Stimulated activated CD8-positive, alpha-beta memory T cell treated with anti-CD3 and anti-CD28 coated beads, Interleukin-7, amount 100 ng/mL, for 24 hours (primary cell): ENCODE measurements around the gene PODXL.

Experiments used
- DNase-seq: peaks from one replicate; pipeline ENCODE4 v3.0.0-alpha.2; 2020; ENCODE audit warnings: low read depth

The PODXL gene

DNA sequence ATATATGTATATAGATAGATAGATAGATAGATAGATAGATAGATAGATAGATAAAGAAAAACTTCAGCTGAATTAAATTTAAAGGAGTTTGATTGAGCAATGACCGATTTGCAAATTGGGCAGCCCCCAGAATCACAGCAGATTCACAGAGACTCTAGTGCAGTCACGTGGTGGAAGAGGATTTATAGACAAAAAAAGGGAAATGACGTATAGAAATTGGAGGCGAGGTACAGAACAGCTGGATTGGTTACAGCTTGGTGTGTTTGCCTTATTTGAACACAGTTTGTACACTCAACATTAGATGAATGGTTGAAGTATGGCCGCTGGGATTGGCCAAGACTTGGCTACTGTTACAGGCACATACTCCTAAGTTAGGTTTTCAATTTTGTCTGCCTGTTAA lies 8.2 kb upstream of the PODXL start:
- DNase-seq: no peak

DNA sequence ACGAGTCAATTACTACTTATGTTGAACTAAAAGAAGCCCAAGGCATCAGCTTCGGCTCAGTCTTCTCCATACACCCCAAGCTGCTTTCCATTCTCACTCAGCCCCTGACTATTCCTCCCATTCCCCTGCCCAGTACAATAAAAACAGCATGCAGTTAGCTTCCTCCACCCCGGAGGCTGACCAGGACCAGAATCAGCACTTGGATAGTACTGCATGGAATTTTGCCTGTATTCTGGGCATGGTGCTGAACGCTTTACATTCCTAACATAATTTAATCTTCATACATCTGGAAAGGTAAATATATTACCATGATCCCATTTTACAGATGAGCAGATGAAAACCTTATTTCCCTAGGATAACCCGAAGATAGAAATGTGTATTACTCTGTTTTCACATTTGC lies 7.5 kb upstream of the PODXL start:
- no peak for DNase-seq

- DNase-seq: no peak
Measured at GRCh38 chr7:131562941-131563340, 6.5 kb upstream of the PODXL start.

DNA sequence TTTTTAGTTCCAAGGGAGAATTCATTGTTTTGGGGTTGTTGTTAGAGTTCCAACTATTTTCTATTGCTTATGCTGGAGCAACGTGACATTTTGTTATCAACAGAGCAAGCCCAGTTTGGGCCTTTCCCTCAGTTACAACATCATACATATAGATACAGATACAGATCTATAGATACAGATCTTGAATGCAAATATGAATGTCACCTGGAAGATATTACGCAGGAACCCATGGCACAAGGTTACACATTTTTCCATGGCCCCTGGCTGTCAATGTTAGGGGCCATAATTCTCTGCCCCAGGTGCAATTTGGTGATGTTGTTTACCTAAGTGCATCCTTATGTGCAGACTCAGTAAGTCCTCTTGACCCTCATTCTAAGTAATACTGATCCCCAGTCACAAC lies 3.6 kb upstream of the PODXL start:
- no peak for DNase-seq

DNA sequence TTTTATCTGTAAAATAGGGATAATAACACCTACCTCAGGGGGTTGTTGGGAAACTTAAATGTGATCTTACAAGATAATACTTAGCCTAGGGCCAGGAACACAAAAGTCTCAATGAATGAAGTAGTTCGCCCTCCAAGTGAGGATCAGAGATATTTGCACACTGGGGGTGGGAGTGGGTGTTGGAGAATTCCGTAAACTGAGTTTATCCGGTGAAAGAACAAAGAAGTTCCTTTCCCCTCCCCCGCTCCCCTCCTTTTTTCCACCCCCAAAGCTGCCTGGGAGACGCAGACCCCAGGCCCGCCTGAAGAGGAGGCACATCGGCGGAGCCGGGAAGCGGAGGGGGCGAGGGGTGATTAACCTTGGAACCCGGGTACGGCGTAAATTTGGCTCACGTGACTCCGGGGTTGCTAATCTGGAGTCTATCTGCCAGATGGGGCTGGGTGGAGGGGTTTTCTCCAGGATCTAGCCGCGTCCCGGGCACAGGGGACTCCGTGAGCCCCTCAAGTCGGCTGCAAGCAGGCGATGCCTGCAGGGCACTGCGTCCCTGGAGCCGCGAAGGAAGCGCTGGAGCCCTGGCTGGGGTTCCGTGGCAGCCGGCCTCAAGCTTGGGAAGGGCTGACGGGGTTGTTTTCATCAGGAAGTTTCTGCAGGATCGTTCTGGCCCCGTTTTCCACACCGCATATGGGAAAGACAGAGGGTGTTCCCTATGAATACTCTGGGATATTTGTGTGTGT lies 1.4 kb upstream of the PODXL start:
- DNase-seq: no peak

DNA sequence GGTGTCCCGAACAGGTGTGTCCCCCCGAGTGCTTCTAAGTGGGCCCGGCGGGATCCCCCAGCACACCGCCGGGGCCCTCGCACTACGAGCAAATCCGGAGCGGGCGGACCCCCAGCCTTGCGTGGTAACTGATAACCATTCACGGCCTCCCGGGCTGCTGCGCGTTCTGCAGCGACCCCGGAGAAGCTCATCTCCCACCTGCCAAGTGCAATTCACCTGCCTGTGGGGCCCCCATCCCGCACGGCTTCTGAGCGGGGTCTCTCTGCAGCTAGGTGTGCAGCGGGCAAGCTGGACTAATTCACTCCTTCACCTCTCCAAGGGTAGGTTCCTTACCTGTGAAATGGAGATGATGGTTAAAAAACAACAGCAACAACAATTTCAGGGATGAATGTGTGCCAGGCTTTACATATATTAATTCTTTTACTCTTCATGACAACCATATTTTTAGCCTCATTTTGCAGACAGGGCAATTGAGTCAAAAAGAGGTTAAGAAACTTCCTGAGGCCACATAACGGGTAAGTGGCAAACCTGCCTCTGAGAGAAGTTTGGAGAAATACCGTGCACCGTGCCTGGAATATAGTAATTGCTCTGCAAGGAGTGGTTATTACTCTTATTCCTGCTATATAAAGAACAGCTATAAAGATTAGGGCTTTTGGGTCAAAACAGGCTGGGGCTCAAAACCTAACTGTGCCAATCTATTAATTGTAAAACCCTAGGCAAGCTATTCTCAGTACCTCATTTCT lies 652 bp upstream of the PODXL start:
- no peak for DNase-seq

- no peak for DNase-seq
Measured at GRCh38 chr7:131555552-131556052, 826 bp downstream of the PODXL start.

DNA sequence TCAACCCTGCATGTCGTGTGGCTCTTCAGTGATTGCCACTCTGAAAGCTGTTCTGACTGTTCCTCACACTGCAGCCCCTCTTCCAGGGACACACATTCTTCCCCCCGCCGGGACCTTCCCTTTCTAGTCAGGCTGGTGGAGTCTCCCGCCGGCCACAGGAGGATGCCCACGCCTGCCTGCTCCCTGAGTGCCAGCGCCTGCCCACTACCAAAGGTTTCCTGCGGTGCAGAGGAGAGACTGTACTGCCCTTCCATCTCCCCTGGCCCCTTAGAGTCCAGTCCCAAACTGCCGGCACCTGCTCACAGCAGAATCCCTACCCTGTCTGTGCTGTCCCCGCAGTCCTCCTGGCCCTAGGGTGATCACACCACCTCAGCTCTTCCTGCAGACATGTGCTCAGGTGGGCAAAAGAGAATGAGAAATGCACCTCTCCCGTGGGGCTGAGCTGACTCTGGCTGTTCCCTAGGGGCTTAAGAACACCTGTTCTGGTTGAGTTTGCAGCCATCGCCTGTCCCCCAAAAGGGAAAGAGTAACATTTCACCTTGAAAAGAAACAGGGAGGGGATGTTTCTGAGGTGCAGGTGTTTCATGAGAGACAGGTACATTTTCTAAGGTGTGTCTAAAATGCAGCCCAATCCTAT lies 1.4 kb downstream of the PODXL start:
- no peak for DNase-seq

- no peak for DNase-seq
Measured at GRCh38 chr7:131553931-131554330, 2.5 kb downstream of the PODXL start.

- DNase-seq: no peak
Measured at GRCh38 chr7:131552053-131552452, 4.4 kb downstream of the PODXL start.

- DNase-seq: no peak
Measured at GRCh38 chr7:131550846-131551245, 5.6 kb downstream of the PODXL start.

- DNase-seq: no peak
Measured at GRCh38 chr7:131548371-131548770, 8.1 kb downstream of the PODXL start.

DNA sequence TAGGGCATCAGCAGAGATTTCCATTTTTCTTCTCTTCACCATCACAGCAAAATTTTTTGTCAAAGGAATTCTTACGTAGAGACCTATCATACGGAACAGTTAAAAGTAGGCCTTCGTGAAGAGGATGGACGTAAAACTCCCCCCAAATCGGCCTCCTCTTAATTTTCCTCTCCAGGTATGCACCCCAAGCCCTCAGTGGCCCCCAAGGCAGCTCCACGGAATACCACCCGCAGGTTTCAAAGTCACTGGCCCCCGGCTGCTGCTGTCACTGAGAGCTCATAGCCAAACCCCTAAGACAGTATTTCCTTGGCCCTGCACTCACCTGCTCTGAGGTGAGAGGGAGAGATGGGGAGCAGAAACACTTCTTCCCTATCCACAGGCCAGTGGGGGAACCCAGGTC lies 8.8 kb downstream of the PODXL start:
- no peak for DNase-seq

DNA sequence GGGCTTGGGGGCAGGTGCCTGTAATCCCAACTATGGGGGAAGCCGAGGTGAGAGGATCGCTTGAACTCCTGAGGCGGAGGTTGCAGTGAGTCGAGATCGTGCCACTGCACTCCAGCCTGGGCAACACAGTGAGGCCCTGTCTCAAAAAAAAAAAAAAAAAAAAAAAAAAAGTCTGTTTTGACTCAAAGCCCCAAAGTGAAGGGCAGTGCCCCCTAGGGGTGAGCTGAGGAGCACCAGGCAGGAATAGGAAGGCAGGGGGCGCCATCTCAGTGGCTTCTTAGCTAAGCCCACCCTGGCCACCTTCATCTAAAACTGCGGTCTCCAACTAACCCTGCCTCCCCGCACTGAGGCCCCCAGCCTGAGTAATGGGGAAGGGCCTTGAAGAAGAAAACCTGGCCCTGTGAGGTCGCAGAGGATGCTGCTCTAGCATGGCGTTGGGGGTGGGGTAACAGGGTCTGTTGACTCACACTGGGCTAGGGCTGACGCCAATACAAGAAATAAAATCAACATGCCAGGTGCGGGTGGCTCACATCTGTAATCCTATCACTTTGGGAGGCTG lies 9.8 kb downstream of the PODXL start:
- DNase-seq: no peak

GRCh38 chr7:131546126-131546525 lies 10.3 kb downstream of the PODXL start:
- no peak for DNase-seq

DNA sequence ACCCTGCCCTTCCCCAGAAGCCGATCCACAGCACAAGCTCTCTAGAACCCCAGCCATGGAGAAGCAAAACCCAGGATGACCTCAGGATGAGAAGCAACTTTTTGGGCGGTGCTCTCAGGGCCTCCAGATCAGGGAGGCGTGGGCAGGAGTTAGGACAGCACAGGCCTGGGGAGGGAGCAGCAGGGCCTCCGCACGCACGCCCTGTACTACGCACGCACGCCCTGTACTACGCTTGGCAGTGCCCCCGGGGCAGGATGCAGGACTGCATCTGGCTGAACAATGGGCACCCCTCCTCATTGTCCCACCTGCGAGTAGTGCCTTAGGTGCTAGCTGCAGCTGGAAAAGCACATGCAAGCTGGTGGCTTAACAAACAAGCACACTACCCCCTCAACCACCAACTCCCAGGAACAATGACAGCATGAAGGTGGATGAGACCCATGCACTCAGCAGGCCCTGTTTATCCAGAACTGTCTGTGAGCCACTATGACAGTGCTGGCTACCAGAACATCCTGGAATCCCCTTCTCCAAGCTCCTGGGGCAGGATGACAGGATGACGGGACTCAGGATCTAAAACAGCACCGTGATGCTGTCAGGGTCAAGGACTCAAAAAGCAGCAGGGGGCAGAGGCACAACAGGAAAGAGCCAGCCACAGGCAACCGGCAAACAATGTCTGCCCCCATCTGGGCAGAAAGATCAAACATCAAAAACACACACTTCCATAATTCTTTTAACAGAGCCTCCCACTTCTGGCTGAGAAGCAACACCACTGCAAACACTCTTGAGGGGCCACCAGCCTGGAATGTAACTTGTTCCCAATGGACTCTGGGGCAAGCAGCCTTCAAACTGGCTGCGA lies 11.8 kb downstream of the PODXL start:
- no peak for DNase-seq

DNA sequence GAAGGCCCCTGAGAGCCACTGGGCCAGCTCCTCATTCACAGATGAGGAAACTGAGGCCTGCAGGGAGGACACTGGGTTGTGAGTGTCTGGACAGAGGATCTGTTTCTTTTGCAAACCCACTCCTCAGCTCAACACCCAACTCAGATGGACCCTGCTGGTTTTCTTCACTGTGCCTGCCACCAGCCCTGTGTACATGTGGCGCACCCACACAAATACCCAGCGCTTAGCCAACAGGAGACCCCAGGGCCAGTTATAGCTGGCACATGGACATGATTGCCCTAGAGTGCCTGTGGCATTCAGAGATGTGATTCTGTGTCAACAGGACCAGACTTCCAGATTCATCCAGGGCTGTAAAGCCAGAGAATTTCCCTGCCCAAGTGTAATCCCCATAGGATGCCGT lies 12.4 kb downstream of the PODXL start:
- DNase-seq: no peak

- DNase-seq: no peak
Measured at GRCh38 chr7:131543298-131543697, 13.1 kb downstream of the PODXL start.

GRCh38 chr7:131540491-131541162 lies 15.8 kb downstream of the PODXL start:
- DNase-seq: no peak

DNA sequence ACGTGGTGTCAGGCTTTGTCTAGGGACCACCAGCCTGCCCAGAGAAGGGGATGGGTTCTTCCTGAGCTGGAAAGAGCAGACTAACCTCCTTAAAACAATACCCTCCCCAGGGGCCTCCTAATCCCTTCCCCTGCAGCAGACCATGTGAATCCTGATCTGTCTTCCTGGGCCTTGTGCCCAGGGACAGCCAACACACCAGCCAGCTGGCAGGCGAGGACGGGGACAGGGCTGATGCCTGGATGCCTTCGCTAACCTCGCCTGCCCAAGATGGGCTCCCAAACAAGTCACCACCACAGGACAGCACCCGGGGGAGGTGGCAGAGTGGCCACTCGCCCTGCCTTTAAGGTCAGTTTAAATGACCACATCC lies 17.6 kb downstream of the PODXL start:
- DNase-seq: no peak

GRCh38 chr7:131538071-131538812 lies 18.2 kb downstream of the PODXL start:
- no peak for DNase-seq
